GM12872 (cell line): ENCODE data around the gene TFAP2B.

Source experiments
- TF ChIP-seq, protein P1 (sequence below): IDR thresholded peaks from 3 replicates; pipeline ENCODE4 v1.5.1; 2011; ENCODE audit warnings: low read depth, mild to moderate bottlenecking, low read length, moderate library complexity; ENCODE audit not compliant: insufficient read depth

The TFAP2B gene

DNA sequence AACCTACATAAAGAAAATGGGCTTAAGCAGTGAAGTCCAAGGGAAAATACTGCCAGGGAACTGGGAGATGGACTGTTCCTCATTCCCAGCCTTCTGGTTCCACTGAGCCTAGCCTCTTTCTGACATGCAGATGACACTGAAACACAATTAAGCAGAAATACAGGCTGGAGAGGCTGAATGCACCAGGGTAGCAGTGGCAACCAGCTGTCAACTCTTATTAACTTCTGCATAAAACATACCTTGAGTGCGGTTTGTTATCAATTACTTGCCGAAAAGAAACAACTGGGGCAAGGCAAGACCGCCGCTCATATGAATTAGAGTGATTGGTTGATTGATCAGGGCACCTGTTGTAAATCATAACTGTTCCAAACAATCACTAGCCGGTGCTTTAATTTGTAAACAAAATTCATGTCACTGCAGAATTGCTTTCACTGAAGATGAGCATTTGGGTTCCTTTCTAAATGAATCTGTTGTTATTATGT lies 16.3 kb downstream of the TFAP2B start:
- TF ChIP-seq, protein P1, sequence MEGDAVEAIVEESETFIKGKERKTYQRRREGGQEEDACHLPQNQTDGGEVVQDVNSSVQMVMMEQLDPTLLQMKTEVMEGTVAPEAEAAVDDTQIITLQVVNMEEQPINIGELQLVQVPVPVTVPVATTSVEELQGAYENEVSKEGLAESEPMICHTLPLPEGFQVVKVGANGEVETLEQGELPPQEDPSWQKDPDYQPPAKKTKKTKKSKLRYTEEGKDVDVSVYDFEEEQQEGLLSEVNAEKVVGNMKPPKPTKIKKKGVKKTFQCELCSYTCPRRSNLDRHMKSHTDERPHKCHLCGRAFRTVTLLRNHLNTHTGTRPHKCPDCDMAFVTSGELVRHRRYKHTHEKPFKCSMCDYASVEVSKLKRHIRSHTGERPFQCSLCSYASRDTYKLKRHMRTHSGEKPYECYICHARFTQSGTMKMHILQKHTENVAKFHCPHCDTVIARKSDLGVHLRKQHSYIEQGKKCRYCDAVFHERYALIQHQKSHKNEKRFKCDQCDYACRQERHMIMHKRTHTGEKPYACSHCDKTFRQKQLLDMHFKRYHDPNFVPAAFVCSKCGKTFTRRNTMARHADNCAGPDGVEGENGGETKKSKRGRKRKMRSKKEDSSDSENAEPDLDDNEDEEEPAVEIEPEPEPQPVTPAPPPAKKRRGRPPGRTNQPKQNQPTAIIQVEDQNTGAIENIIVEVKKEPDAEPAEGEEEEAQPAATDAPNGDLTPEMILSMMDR = no peak

DNA sequence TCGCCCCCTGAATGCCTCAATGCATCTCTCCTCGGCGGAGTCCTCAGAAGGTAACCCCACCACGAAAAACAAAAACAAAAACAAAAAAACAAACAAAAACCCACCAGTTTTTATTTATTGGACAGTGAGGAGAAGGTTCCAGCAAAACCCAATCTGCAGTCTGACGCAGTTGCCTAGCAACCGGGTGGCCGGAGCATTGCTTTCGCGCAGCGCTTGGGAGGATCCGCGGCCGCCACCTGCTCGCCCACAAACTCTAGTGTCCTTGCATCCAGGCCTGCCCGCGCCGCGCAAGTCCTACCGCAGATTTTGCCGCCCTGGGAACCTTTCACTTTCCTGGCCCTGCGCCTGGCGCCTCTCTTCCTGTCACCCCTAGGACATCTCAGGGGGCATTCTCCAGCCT lies 17.6 kb downstream of the TFAP2B start:
- TF ChIP-seq, protein P1 = no peak

DNA sequence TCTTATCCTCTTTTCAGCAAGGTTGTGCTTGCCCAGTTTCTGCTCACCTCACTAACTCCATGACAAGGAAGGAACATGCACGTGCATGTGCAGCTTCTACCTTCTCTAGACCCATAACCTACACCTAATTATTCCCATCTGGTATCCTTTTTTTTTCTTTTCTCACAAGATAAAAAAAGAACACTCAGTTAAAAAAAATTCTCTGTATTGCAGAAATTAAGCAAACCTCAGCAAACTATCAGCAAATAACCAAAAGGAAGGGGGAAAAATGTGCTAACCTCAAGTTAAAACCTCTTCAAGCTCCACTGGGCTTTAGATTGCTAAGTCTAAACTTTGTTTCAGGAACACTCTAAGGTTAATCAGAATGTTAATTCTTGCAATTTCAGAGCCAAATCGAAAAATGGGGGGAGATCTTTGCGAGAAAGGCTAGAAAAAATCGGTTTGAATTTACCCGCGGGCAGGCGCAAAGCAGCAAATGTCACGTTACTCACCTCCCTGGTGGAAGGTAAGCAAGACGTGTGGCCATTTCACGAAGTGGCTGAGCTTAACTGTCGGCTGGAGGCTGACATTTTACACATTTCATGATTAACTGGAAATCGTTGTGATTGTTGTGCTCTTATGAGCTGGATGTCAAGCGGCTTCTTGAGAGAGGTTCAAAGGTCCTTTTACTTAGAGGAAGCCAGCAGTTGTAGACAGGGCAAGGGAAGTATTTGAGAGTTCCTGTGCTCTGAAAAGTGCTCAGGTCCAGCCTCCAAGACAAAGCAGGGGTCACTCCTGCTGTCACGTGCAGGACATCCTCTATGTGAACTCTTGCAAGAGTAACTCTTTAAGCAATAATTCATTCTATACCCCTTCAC lies 19.1 kb downstream of the TFAP2B start:
- TF ChIP-seq, protein P1 = no peak

DNA sequence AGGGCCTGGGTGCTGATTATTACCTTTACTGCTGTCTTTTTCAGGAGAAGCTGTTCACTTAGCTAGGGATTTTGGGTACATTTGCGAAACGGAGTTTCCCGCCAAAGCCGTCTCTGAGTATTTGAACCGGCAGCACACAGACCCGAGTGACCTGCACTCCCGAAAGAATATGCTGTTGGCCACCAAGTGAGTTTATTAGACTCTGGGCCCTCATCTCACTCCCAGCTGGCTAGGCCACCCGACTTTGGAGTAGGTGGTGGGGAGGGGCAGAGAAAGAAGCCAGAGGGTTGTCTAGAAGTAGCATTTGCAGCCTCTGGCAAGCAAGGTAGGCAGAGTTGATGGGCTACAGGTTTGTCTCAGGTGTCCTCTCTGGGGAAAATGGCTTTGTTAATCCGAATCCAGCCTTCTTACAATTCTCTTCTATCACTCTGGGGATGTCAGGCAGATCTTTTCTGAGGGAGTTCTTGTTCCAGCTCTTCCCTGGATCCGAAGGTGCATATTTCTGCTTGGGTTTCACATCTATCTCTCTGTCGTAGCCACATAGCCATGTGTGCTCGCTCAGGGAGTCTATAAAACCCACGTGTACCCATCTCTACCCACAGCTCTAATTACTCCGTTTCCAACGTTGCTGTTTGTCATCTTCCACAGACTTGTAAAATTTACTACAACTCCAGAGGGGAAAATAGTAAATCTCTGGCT lies 21.6 kb downstream of the TFAP2B start:
- TF ChIP-seq, protein P1 = no peak

DNA sequence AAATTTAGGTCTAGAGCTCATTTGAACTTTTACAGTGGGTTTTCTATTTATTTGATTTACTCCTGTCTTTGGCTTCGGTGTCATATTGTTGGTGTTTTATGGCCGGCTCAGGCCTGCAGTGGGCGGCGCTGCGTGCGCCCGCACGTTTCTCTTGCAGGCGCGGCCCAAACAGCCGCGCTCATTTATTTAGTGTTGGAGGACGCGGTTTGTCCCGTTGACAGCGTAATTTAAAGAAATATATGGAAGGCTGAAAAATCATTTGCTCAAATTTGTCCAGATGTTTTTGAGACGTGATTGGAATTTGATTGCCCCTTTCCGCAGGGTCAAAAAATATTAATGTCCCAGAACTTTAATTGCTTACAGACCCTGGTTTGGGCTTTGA lies 22.1 kb downstream of the TFAP2B start:
- TF ChIP-seq, protein P1 = no peak

DNA sequence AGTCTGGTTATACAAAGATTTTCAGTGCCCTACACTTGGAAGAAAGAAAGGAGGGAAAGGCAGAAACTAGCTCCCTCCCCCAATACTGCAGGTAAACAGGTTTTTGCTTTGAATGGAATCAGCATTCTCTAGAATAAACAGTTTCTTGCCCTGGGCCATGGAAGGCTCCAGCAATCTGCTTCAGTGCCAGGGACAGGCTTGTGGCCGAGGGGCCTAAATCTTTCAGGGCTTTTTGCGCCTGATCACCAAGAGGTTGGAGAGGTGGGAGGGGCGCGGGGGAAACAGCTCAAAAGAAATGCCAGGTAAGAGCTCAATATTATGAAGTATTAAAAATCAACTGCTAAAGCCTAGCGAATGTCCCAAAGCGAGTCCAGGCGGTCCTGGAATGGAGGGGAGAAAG lies 23.8 kb downstream of the TFAP2B start:
- TF ChIP-seq, protein P1 = no peak

DNA sequence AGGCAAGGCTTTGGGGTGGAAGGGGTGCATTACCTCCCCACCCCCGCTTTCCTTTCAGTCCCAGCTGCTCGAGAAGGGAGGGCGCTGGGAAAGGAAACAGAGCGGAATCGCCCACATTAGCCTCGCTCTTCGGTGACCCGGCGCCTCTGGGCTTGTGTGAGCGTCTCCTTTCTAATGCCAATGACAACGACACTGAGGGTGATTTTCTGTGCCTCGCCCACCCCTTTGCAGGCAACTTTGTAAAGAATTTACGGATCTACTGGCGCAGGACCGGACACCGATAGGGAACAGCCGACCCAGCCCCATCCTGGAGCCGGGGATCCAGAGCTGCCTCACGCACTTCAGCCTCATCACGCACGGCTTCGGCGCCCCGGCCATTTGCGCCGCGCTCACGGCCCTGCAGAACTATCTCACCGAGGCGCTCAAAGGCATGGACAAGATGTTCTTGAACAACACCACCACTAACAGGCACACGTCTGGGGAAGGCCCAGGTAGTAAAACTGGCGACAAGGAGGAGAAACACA lies 24.3 kb downstream of the TFAP2B start:
- TF ChIP-seq, protein P1 = no peak
